Measurements from ENCODE around the gene SHB.
A peak's percentile ranks its signal among the peaks of the same experiment; 100 is the strongest.

The SHB gene

GRCh38 chr9:38088006-38088925, 19.2 kb upstream of the SHB start:
- peak; percentile 82 for DNase-seq

- DNase-seq: no peak
Observed at GRCh38 chr9:38086496-38086895, 17.5 kb upstream of the SHB start.

GRCh38 chr9:38085308-38085707, 16.3 kb upstream of the SHB start:
- DNase-seq: no peak

GRCh38 chr9:38084556-38084880, 15.5 kb upstream of the SHB start:
- no peak for DNase-seq

- DNase-seq: no peak
Observed at GRCh38 chr9:38083858-38084555, 15.0 kb upstream of the SHB start.

- no peak for DNase-seq
Observed at GRCh38 chr9:38082446-38083287, 13.6 kb upstream of the SHB start.

GRCh38 chr9:38081356-38082108, 12.5 kb upstream of the SHB start:
- DNase-seq: no peak

- DNase-seq: no peak
Observed at GRCh38 chr9:38079461-38080031, 10.5 kb upstream of the SHB start.

GRCh38 chr9:38075272-38075671, 6.2 kb upstream of the SHB start:
- DNase-seq: no peak

GRCh38 chr9:38074441-38074961, 5.5 kb upstream of the SHB start:
- no peak for DNase-seq

- DNase-seq: no peak
Observed at GRCh38 chr9:38073882-38074281, 4.9 kb upstream of the SHB start.

GRCh38 chr9:38071470-38072134, 2.6 kb upstream of the SHB start:
- DNase-seq: no peak

- no peak for DNase-seq
Observed at GRCh38 chr9:38067859-38068681, 957 bp downstream of the SHB start.

- peak; percentile 35 for DNase-seq
Observed at GRCh38 chr9:38066914-38067858, 1.8 kb downstream of the SHB start.

GRCh38 chr9:38066197-38066913, 2.7 kb downstream of the SHB start:
- DNase-seq: no peak

GRCh38 chr9:38065369-38066075, 3.5 kb downstream of the SHB start:
- no peak for DNase-seq

GRCh38 chr9:38064842-38065368, 4.1 kb downstream of the SHB start:
- no peak for DNase-seq

GRCh38 chr9:38063363-38063707, 5.7 kb downstream of the SHB start:
- no peak for DNase-seq

All from activated CD4-positive, CD25-positive, alpha-beta regulatory T cell treated with anti-CD3 and anti-CD28 coated beads, Interleukin-2, amount 50 U/mL, for 72 hours (primary cell).